Astrocyte of the spinal cord (primary cell): ENCODE measurements around the gene VAT1L.

Experiments used
- DNase-seq: peaks from one replicate; pipeline ENCODE4 v3.0.0; 2011; ENCODE audit warnings: low read depth, low spot score
- H3K4me3 ChIP-seq: 2 replicates; pipeline ENCODE4 v1.5.1; 2011; ENCODE audit warnings: low read depth, mild to moderate bottlenecking, low read length, moderate library complexity
- CTCF ChIP-seq: IDR thresholded peaks from 2 replicates; pipeline ENCODE4 v1.5.1; 2012; ENCODE audit warnings: low read depth, mild to moderate bottlenecking, low read length, inconsistent platforms
- in situ Hi-C: cut with HindIII; loops from 2 replicates; pipeline ENCODE4 v1.10.0; 2017; ENCODE audit warnings: low sequenced_read_pairs

Gene VAT1L

GRCh38 chr16:77788181-77789084, at the start of gene VAT1L:
Gene VAT1L, plus strand, starts transcription at chr16:77788564. Its CDS starts 119 bp downstream, at chr16:77788683.
- in situ Hi-C loops: no loop called here
- H3K4me3 ChIP-seq: peak within 1 kb of the TSS; percentile 64
- peak; percentile 75 for DNase-seq
- TF ChIP-seq CTCF: no peak

GRCh38 chr16:77738706-77739558, 49.4 kb upstream of the VAT1L start:
- in situ Hi-C loops: no loop called here
- no peak overlapping the region for H3K4me3 ChIP-seq
- TF ChIP-seq CTCF: no peak
- no peak for DNase-seq

- in situ Hi-C loops: no loop called here
- no peak for DNase-seq
- no peak for TF ChIP-seq CTCF
Observed at GRCh38 chr16:77739559-77739892, 48.8 kb upstream of the VAT1L start.

GRCh38 chr16:77744141-77744540, 44.2 kb upstream of the VAT1L start:
- in situ Hi-C loops: no loop called here
- no peak overlapping the region for H3K4me3 ChIP-seq
- no peak for TF ChIP-seq CTCF
- DNase-seq: no peak

More at GRCh38 chr16:77739559-77739892, 48.8 kb upstream of the VAT1L start:
- no peak overlapping the region for H3K4me3 ChIP-seq

- TF ChIP-seq CTCF: no peak
- H3K4me3 ChIP-seq: no peak overlapping the region
- no peak for DNase-seq
- in situ Hi-C loops: no loop called here
Observed at GRCh38 chr16:77745972-77746371, 42.4 kb upstream of the VAT1L start.

GRCh38 chr16:77748421-77749005, 39.9 kb upstream of the VAT1L start:
- TF ChIP-seq CTCF: no peak
- no peak for DNase-seq
- H3K4me3 ChIP-seq: no peak overlapping the region
- in situ Hi-C loops: no loop called here
